ENCODE results near the gene SMARCC2. TPM values are rescaled to one million over a fixed set of nuclear protein-coding genes. Genes with fewer than 3 reads are reported as not detected.

Gene SMARCC2
- total and polyA plus RNA-seq, 9 of the 15 experiments (the other 6 are each of a cell fraction or from before 2014, with no cell fraction given): 11.9 to 86.0 (median 36.6) TPM

- TF ChIP-seq, protein P1, sequence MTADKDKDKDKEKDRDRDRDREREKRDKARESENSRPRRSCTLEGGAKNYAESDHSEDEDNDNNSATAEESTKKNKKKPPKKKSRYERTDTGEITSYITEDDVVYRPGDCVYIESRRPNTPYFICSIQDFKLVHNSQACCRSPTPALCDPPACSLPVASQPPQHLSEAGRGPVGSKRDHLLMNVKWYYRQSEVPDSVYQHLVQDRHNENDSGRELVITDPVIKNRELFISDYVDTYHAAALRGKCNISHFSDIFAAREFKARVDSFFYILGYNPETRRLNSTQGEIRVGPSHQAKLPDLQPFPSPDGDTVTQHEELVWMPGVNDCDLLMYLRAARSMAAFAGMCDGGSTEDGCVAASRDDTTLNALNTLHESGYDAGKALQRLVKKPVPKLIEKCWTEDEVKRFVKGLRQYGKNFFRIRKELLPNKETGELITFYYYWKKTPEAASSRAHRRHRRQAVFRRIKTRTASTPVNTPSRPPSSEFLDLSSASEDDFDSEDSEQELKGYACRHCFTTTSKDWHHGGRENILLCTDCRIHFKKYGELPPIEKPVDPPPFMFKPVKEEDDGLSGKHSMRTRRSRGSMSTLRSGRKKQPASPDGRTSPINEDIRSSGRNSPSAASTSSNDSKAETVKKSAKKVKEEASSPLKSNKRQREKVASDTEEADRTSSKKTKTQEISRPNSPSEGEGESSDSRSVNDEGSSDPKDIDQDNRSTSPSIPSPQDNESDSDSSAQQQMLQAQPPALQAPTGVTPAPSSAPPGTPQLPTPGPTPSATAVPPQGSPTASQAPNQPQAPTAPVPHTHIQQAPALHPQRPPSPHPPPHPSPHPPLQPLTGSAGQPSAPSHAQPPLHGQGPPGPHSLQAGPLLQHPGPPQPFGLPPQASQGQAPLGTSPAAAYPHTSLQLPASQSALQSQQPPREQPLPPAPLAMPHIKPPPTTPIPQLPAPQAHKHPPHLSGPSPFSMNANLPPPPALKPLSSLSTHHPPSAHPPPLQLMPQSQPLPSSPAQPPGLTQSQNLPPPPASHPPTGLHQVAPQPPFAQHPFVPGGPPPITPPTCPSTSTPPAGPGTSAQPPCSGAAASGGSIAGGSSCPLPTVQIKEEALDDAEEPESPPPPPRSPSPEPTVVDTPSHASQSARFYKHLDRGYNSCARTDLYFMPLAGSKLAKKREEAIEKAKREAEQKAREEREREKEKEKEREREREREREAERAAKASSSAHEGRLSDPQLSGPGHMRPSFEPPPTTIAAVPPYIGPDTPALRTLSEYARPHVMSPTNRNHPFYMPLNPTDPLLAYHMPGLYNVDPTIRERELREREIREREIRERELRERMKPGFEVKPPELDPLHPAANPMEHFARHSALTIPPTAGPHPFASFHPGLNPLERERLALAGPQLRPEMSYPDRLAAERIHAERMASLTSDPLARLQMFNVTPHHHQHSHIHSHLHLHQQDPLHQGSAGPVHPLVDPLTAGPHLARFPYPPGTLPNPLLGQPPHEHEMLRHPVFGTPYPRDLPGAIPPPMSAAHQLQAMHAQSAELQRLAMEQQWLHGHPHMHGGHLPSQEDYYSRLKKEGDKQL (CRISPR knock-in tag; IDR thresholded peaks at IDR 0.05; ENCODE audit: borderline replicate concordance): no peak
- TF ChIP-seq FIP1L1 (IDR thresholded peaks at IDR 0.05; ENCODE audit: low read depth, low read length, poor library complexity, severe bottlenecking): no peak
- TF ChIP-seq ZNF79 (CRISPR knock-in tag; IDR thresholded peaks at IDR 0.05; ENCODE audit: low read depth): no peak
- peak; percentile 50; the same call in 1 of the 2 replicates for TF ChIP-seq ETV5 (CRISPR knock-in tag; IDR thresholded peaks at IDR 0.05; ENCODE audit: low read depth)
- no peak for TF ChIP-seq ZNF785 (CRISPR knock-in tag; IDR thresholded peaks at IDR 0.05)
- no peak for TF ChIP-seq TAF7 (tag; IDR thresholded peaks at IDR 0.05)
- TF ChIP-seq, protein P2, sequence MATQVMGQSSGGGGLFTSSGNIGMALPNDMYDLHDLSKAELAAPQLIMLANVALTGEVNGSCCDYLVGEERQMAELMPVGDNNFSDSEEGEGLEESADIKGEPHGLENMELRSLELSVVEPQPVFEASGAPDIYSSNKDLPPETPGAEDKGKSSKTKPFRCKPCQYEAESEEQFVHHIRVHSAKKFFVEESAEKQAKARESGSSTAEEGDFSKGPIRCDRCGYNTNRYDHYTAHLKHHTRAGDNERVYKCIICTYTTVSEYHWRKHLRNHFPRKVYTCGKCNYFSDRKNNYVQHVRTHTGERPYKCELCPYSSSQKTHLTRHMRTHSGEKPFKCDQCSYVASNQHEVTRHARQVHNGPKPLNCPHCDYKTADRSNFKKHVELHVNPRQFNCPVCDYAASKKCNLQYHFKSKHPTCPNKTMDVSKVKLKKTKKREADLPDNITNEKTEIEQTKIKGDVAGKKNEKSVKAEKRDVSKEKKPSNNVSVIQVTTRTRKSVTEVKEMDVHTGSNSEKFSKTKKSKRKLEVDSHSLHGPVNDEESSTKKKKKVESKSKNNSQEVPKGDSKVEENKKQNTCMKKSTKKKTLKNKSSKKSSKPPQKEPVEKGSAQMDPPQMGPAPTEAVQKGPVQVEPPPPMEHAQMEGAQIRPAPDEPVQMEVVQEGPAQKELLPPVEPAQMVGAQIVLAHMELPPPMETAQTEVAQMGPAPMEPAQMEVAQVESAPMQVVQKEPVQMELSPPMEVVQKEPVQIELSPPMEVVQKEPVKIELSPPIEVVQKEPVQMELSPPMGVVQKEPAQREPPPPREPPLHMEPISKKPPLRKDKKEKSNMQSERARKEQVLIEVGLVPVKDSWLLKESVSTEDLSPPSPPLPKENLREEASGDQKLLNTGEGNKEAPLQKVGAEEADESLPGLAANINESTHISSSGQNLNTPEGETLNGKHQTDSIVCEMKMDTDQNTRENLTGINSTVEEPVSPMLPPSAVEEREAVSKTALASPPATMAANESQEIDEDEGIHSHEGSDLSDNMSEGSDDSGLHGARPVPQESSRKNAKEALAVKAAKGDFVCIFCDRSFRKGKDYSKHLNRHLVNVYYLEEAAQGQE (IDR thresholded peaks at IDR 0.05; ENCODE audit: borderline replicate concordance): no peak
- TF ChIP-seq, protein P2 (CRISPR knock-in tag; IDR thresholded peaks at IDR 0.05; ENCODE audit: low read depth): no peak
- TF ChIP-seq ZNF76 (CRISPR knock-in tag; IDR thresholded peaks at IDR 0.05; ENCODE audit: borderline replicate concordance): 0 out of 2 replicates have a peak, but pooled peaks have one; percentile 14
- TF ChIP-seq DMBX1 (CRISPR knock-in tag; IDR thresholded peaks at IDR 0.05; ENCODE audit: borderline replicate concordance): no peak
- TF ChIP-seq SMAD1 (IDR thresholded peaks at IDR 0.05; ENCODE audit: low read depth, low read length, partially characterized antibody): no peak
- peak; percentile 95 for TF ChIP-seq ZSCAN29 (IDR thresholded peaks at IDR 0.05)
These were observed 32.7 kb upstream of the SMARCC2 start, which contains the start of gene RNF41 (continued) for GRCh38 chr12:56221757-56222530.

Data from K562 (cell line).